Mesenchymal stem cell (in vitro differentiated cells and primary cell): Measurements from ENCODE around the gene EOLA1.
"Not testable (repeated sequence)": the region's sequence is repeated elsewhere in the genome, so short reads cannot be mapped to it uniquely, and the experiment has no call there.

Experiments
- DNase-seq: peaks from one replicate; pipeline ENCODE4 v3.0.0-alpha.2; 2013
- H2AFZ ChIP-seq: one replicate; pipeline ENCODE4 v1.6.1; 2013; ENCODE audit warnings: low read depth, mild to moderate bottlenecking, control low read depth, inconsistent platforms, low read length, moderate library complexity
- H2AK5ac ChIP-seq: 2 replicates; pipeline ENCODE4 v1.6.1; 2013; ENCODE audit warnings: low read length, moderate library complexity, mild to moderate bottlenecking, inconsistent platforms; ENCODE audit not compliant: severe bottlenecking
- H2BK120ac ChIP-seq: one replicate; pipeline ENCODE4 v1.6.1; 2013; ENCODE audit warnings: low read depth, mild to moderate bottlenecking, inconsistent platforms, low read length, moderate library complexity
- H2BK12ac ChIP-seq, 2 experiments: one replicate each; pipeline ENCODE4 v1.6.1; 2013; ENCODE audit warnings: inconsistent platforms in 2 of 2, low read length in 2 of 2, mild to moderate bottlenecking in 2 of 2, moderate library complexity in 2 of 2, control low read depth in 1 of 2
- H2BK15ac ChIP-seq: one replicate; pipeline ENCODE4 v1.6.1; 2013; ENCODE audit warnings: mild to moderate bottlenecking, low read depth, inconsistent platforms; ENCODE audit not compliant: poor library complexity, severe bottlenecking
- H2BK5ac ChIP-seq: 2 replicates; pipeline ENCODE4 v1.6.1; 2013; ENCODE audit warnings: low read depth, mild to moderate bottlenecking, low read length, control low read depth, inconsistent platforms; ENCODE audit not compliant: poor library complexity, severe bottlenecking
- H3K14ac ChIP-seq, 2 experiments: one replicate each; pipeline ENCODE4 v1.6.1; 2013; ENCODE audit warnings: inconsistent platforms in 2 of 2, low read length in 2 of 2, control low read depth in 1 of 2, mild to moderate bottlenecking in 1 of 2, moderate library complexity in 1 of 2
- H3K18ac ChIP-seq, 2 experiments: one replicate each; pipeline ENCODE4 v1.6.1; 2013; ENCODE audit warnings: inconsistent platforms in 2 of 2, low read length in 2 of 2, control low read depth in 1 of 2, low read depth in 1 of 2, mild to moderate bottlenecking in 1 of 2
- H3K23ac ChIP-seq, 2 experiments: one replicate each; pipeline ENCODE4 v1.6.1; 2013; ENCODE audit warnings: inconsistent platforms in 2 of 2, low read length in 2 of 2, mild to moderate bottlenecking in 2 of 2, moderate library complexity in 2 of 2, control low read depth in 1 of 2
- H3K27ac ChIP-seq: 2 replicates; pipeline ENCODE4 v1.5.1; 2013; ENCODE audit warnings: mild to moderate bottlenecking, moderate library complexity, low read length, control low read depth, inconsistent platforms; ENCODE audit not compliant: poor library complexity, severe bottlenecking
- H3K27me3 ChIP-seq, 2 experiments: 2 replicates each; pipeline versions ENCODE4 v1.6.1 to v1.7.0; 2013; ENCODE audit warnings: low read length in 2 of 2, mild to moderate bottlenecking in 2 of 2, moderate library complexity in 2 of 2, control low read depth in 1 of 2, inconsistent platforms in 1 of 2; ENCODE audit not compliant: control insufficient read depth in 1 of 2, insufficient read depth in 1 of 2
- H3K36me3 ChIP-seq, 2 experiments: 2 replicates each; pipeline versions ENCODE4 v1.6.1 to v1.7.0; 2013; ENCODE audit warnings: low read length in 2 of 2, control low read depth in 1 of 2, inconsistent platforms in 1 of 2, low read depth in 1 of 2, mild to moderate bottlenecking in 1 of 2; ENCODE audit not compliant: insufficient read depth in 2 of 2, control insufficient read depth in 1 of 2
- H3K4ac ChIP-seq, 2 experiments: one replicate each; pipeline ENCODE4 v1.6.1; 2013; ENCODE audit warnings: inconsistent platforms in 2 of 2, low read length in 2 of 2, mild to moderate bottlenecking in 2 of 2, moderate library complexity in 2 of 2, control low read depth in 1 of 2, low read depth in 1 of 2
- H3K4me1 ChIP-seq: 2 replicates; pipeline ENCODE4 v1.6.1; 2013; ENCODE audit warnings: low read depth, low read length, control low read depth; ENCODE audit not compliant: control insufficient read depth, insufficient read depth
- H3K4me2 ChIP-seq: 2 replicates; pipeline ENCODE4 v1.6.1; 2013; ENCODE audit warnings: low read length, mild to moderate bottlenecking, inconsistent platforms; ENCODE audit not compliant: poor library complexity, severe bottlenecking
- H3K4me3 ChIP-seq, 2 experiments: 2 replicates each; pipeline versions ENCODE4 v1.5.1 to v1.7.0; 2013; ENCODE audit warnings: low read length in 2 of 2, mild to moderate bottlenecking in 2 of 2, control low read depth in 1 of 2, low read depth in 1 of 2; ENCODE audit not compliant: insufficient read depth in 1 of 2
- H3K79me1 ChIP-seq: replicated peaks from 2 replicates; pipeline ENCODE4 v1.6.1; 2013; ENCODE audit warnings: mild to moderate bottlenecking, control low read depth, low read length, inconsistent platforms; ENCODE audit not compliant: poor library complexity, severe bottlenecking
- H3K9ac ChIP-seq: 2 replicates; pipeline ENCODE4 v1.7.0; 2013; ENCODE audit warnings: mild to moderate bottlenecking, low read length, moderate library complexity
- H3K9me3 ChIP-seq: 2 replicates; pipeline ENCODE4 v1.7.0; 2013; ENCODE audit warnings: mild to moderate bottlenecking, low read length; ENCODE audit not compliant: control insufficient read depth
- H4K8ac ChIP-seq: one replicate; pipeline ENCODE4 v1.6.1; 2013; ENCODE audit warnings: inconsistent platforms, mild to moderate bottlenecking, low read length, moderate library complexity
- H4K91ac ChIP-seq: one replicate; pipeline ENCODE4 v1.6.1; 2013; ENCODE audit warnings: mild to moderate bottlenecking, low read length, inconsistent platforms
- WGBS: methylation state at CpG from one replicate; pipeline ENCODE4 v1.1.7; 2013; ENCODE audit warnings: mixed read lengths; 5-methylcytosine and 5-hydroxymethylcytosine counted together

EOLA1 gene

GRCh38 chrX:149534926-149535602 lies 5.7 kb upstream of the EOLA1 start:
- H3K27me3 ChIP-seq, H3K4me1 ChIP-seq, H3K9me3 ChIP-seq, H3K4me3 ChIP-seq, H3K14ac ChIP-seq, H3K9ac ChIP-seq, H3K23ac ChIP-seq, H3K27ac ChIP-seq, H4K91ac ChIP-seq, H3K4ac ChIP-seq, H3K18ac ChIP-seq, H3K79me1 ChIP-seq, H2BK120ac ChIP-seq, H2BK15ac ChIP-seq, H2AFZ ChIP-seq, H2BK12ac ChIP-seq, DNase-seq, H2AK5ac ChIP-seq, H3K4me2 ChIP-seq, H2BK5ac ChIP-seq, H4K8ac ChIP-seq: not testable (repeated sequence)
- 83% methylated on average over 3 of the region's 3 CpGs for WGBS
- peaks cover 9 to 16% of the 10 kb centered on the region in 2 experiments for H3K36me3 ChIP-seq

- H3K14ac ChIP-seq, H3K4ac ChIP-seq, H2BK5ac ChIP-seq, H3K4me3 ChIP-seq, DNase-seq, H3K4me2 ChIP-seq, H2AK5ac ChIP-seq, H2BK15ac ChIP-seq, H3K79me1 ChIP-seq, H3K4me1 ChIP-seq, H2BK120ac ChIP-seq, H4K91ac ChIP-seq, H3K9me3 ChIP-seq, H3K23ac ChIP-seq, H2AFZ ChIP-seq, H4K8ac ChIP-seq, H3K9ac ChIP-seq, H3K27me3 ChIP-seq, H3K18ac ChIP-seq, H2BK12ac ChIP-seq, H3K27ac ChIP-seq: not testable (repeated sequence)
- WGBS: no CpG with 5 or more reads among the region's 11 CpGs
- peaks cover 5 to 12% of the 10 kb centered on the region in 2 experiments for H3K36me3 ChIP-seq
These were observed 3.3 kb upstream of the EOLA1 start for GRCh38 chrX:149537474-149537873.

- no peak overlapping the region for H3K14ac ChIP-seq
- H3K23ac ChIP-seq: no peak overlapping the region
- H3K9ac ChIP-seq: peak overlapping the region; percentile 51
- no peak overlapping the region for H2BK5ac ChIP-seq
- no peak overlapping the region for H2AK5ac ChIP-seq
- H3K4me1 ChIP-seq: peaks cover 7% of the 10 kb centered on the region
- H3K79me1 ChIP-seq: no peaks in the 10 kb centered on the region
- H3K4ac ChIP-seq: no peak overlapping the region
- no peaks in the 10 kb centered on the region for H3K9me3 ChIP-seq
- H4K8ac ChIP-seq: no peak overlapping the region
- H3K27me3 ChIP-seq: no peaks in the 10 kb centered on the region
- peak overlapping the region; percentile 24 to 54 for H3K18ac ChIP-seq
- H3K27ac ChIP-seq: peak overlapping the region; percentile 85
- H2AFZ ChIP-seq: peak overlapping the region; percentile 23
- no peak overlapping the region for H2BK15ac ChIP-seq
- H2BK120ac ChIP-seq: no peak overlapping the region
- H4K91ac ChIP-seq: no peak overlapping the region
- H3K36me3 ChIP-seq: peaks cover 5 to 6% of the 10 kb centered on the region in 2 experiments
- DNase-seq: peak; percentile 95
- H3K4me2 ChIP-seq: peak overlapping the region; percentile 74
- under 1% methylated on average over 16 of the region's 34 CpGs for WGBS
- peak overlapping the region; percentile 62 to 70 for H3K4me3 ChIP-seq
- no peak overlapping the region for H2BK12ac ChIP-seq
These were observed 1.3 kb upstream of the EOLA1 start for GRCh38 chrX:149539283-149540130.

DNA sequence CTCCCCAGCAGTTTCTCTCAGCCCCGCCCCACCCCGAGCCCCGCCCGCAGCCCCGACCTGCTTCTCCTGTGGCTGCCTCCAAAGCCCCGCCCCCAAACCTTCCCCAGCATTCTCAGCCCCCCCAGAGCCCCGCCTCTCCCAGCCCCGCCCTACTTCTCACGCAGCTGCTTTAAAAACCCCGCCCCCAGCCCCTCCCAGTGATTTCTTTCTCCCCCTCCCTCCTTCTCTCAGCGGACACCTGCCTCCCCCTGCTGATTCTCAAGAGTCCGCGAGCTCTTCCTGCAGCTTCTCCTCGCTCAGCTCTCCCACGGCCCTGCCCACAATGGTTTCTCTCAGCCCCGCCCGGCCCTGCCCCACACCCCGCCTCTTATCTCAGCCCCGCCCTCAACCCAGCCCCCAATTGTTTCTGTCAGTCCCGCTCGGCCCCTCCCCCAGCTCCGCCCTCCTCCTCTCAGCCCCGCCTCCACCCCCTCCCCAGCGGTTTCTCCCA lies 636 bp upstream of the EOLA1 start:
- H3K9ac ChIP-seq: peak overlapping the region; percentile 89
- H3K36me3 ChIP-seq: peaks cover 5 to 6% of the 10 kb centered on the region in 2 experiments
- no peak overlapping the region for H2AFZ ChIP-seq
- peaks cover 7% of the 10 kb centered on the region for H3K4me1 ChIP-seq
- no peak overlapping the region for H2BK15ac ChIP-seq
- no peak overlapping the region for H2BK120ac ChIP-seq
- H4K8ac ChIP-seq: peak overlapping the region; percentile 80
- H3K27me3 ChIP-seq: no peaks in the 10 kb centered on the region
- no peak overlapping the region for H3K23ac ChIP-seq
- no peak overlapping the region for H3K14ac ChIP-seq
- 1% methylated on average over 14 of the region's 24 CpGs for WGBS
- H2AK5ac ChIP-seq: no peak overlapping the region
- H2BK5ac ChIP-seq: no peak overlapping the region
- no peaks in the 10 kb centered on the region for H3K79me1 ChIP-seq
- no peak overlapping the region for H3K4ac ChIP-seq
- H3K9me3 ChIP-seq: no peaks in the 10 kb centered on the region
- peak overlapping the region; percentile 50 for H3K4me2 ChIP-seq
- peak overlapping the region; percentile 54 to 88 for H3K4me3 ChIP-seq
- H4K91ac ChIP-seq: no peak overlapping the region
- peak overlapping the region; percentile 96 for H3K27ac ChIP-seq
- H2BK12ac ChIP-seq: no peak overlapping the region
- H3K18ac ChIP-seq: peak overlapping the region in 1 of 2 experiments; percentile 62
- peak; percentile 88 for DNase-seq
